Smooth muscle cell (in vitro differentiated cells): ENCODE results near the gene NSG1. TPM values are rescaled to one million over a fixed set of nuclear protein-coding genes. Genes with fewer than 3 reads are reported as not detected.
"Not testable (repeated sequence)": the region's sequence is repeated elsewhere in the genome, so short reads cannot be mapped to it uniquely, and the experiment has no call there.

Experiments
- DNase-seq: peaks from one replicate; lab custom pipeline; 2025; ENCODE audit not compliant: unreplicated experiment; lab: John Stamatoyannopoulos, UW
- H2AFZ ChIP-seq: fragments of 200-600 bp; sonication (generic); 2 replicates; pipeline ENCODE4 v1.6.0; 2016; ENCODE audit warnings: antibody characterized with exemption, low read depth, mild to moderate bottlenecking
- H3F3A ChIP-seq: fragments of 200-600 bp; sonication (generic); 2 replicates; pipeline ENCODE4 v1.6.0; 2017; ENCODE audit warnings: antibody characterized with exemption, low read depth
- H3K27ac ChIP-seq: fragments of 200-600 bp; sonication (generic); 2 replicates; pipeline ENCODE4 v1.5.1; 2016; ENCODE audit warnings: low read depth, mild to moderate bottlenecking
- H3K27me3 ChIP-seq: fragments of 200-600 bp; sonication (generic); 2 replicates; pipeline ENCODE4 v1.6.1; 2016; ENCODE audit warnings: low read depth, mild to moderate bottlenecking
- H3K36me3 ChIP-seq: fragments of 200-600 bp; sonication (generic); 2 replicates; pipeline ENCODE4 v1.5.1; 2016; ENCODE audit warnings: low read depth
- H3K4me1 ChIP-seq: fragments of 200-600 bp; sonication (generic); 2 replicates; pipeline ENCODE4 v1.5.1; 2016; ENCODE audit warnings: low read depth
- H3K4me2 ChIP-seq: fragments of 200-600 bp; sonication (generic); 2 replicates; pipeline ENCODE4 v1.6.0; 2016; ENCODE audit warnings: mild to moderate bottlenecking
- H3K4me3 ChIP-seq: fragments of 200-600 bp; sonication (generic); 2 replicates; pipeline ENCODE4 v1.5.1; 2016; ENCODE audit warnings: mild to moderate bottlenecking
- H3K79me2 ChIP-seq: fragments of 200-600 bp; sonication (generic); 2 replicates; pipeline ENCODE4 v1.6.0; 2016; ENCODE audit warnings: low read depth, mild to moderate bottlenecking
- H3K9ac ChIP-seq: fragments of 200-600 bp; sonication (generic); 2 replicates; pipeline ENCODE4 v1.6.0; 2016; ENCODE audit warnings: low read depth
- H3K9me3 ChIP-seq: fragments of 200-600 bp; sonication (generic); replicated peaks from 2 replicates; pipeline ENCODE4 v1.5.1; 2016; ENCODE audit warnings: low read depth
- H4K20me1 ChIP-seq: fragments of 200-600 bp; sonication (generic); 2 replicates; pipeline ENCODE4 v1.6.0; 2016; ENCODE audit warnings: low read depth
- CTCF ChIP-seq: fragments of 200-600 bp; sonication (generic); IDR thresholded peaks from 2 replicates; pipeline ENCODE4 v1.5.1; 2017; ENCODE audit warnings: borderline replicate concordance, mild to moderate bottlenecking, antibody characterized with exemption; ENCODE audit not compliant: insufficient read depth, poor library complexity, severe bottlenecking
- WGBS: methylation state at CpG from one replicate; pipeline ENCODE4 v1.1.7; 2016; ENCODE audit warnings: low lambda C conversion rate; 5-methylcytosine and 5-hydroxymethylcytosine counted together
- polyA plus RNA-seq: library from polyadenylated mRNA; unstranded; fragments of >200 nt; fragmentation: Nextera tagmentation; extraction: Ambion mirVana; gene quantifications from 2 replicates; pipeline ENCODE4 v1.2.1, GENCODE V29; 2016
- total RNA-seq: library from RNA; depleted of rRNA; stranded (reverse); fragments of >200 nt; gene quantifications from 2 replicates; pipeline ENCODE4 v1.2.3, GENCODE V29; 2014

NSG1 gene
- total and polyA plus RNA-seq, 2 experiments from 2014 or later: 8.4 to 11.4 TPM

GRCh38 chr4:4347585-4347984 is 39.3 kb upstream of the NSG1 start:
- H3K36me3 ChIP-seq: no peaks in the 10 kb centered on the region
- no peak overlapping the region for H3K9ac ChIP-seq
- no peaks in the 10 kb centered on the region for H3K27me3 ChIP-seq
- no peaks in the 10 kb centered on the region for H3K4me1 ChIP-seq
- 65% methylated on average over 1 of the region's 1 CpG for WGBS
- DNase-seq: no peak
- no peak overlapping the region for H2AFZ ChIP-seq
- no peak overlapping the region for H3K27ac ChIP-seq
- no peaks in the 10 kb centered on the region for H3K9me3 ChIP-seq
- no peaks in the 10 kb centered on the region for H3F3A ChIP-seq
- no peaks in the 10 kb centered on the region for H3K79me2 ChIP-seq
- H4K20me1 ChIP-seq: no peaks in the 10 kb centered on the region
- no peak for TF ChIP-seq CTCF
- no peak overlapping the region for H3K4me3 ChIP-seq
- H3K4me2 ChIP-seq: no peak overlapping the region

DNA sequence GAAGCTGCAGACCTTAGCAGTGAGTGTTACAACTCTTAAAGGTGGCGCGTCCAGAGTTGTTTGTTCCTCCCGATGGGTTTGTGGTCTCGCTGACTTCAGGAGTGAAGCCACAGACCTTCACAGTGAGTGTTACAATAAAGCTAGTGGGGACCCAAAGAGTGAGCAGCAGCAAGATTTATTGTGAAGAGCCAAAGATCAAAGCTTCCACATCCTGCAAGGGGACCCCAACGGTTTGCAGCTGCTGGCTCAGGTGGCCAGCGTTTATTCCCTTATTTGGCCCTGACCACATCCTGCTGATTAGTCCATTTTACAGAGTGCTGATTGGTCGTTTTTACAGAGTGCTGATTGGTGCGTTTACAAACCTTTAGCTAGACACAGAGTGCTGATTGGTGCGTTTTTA is 38.3 kb upstream of the NSG1 start:
- H3K9ac ChIP-seq, H3K27me3 ChIP-seq, H3K4me3 ChIP-seq, H4K20me1 ChIP-seq, H3K79me2 ChIP-seq, H3K4me1 ChIP-seq, H3K36me3 ChIP-seq, H3K9me3 ChIP-seq, H3K4me2 ChIP-seq, H3K27ac ChIP-seq, H2AFZ ChIP-seq, H3F3A ChIP-seq, DNase-seq: not testable (repeated sequence)
- 83% methylated on average over 9 of the region's 9 CpGs for WGBS

GRCh38 chr4:4349867-4350266 is 37.0 kb upstream of the NSG1 start:
- Histone ChIP-seq H3K4me3 (no peak overlapping the region), H3K27ac (no peak overlapping the region), H3K9ac (no peak overlapping the region), H3K9me3 (no peaks in the 10 kb centered on the region), H3F3A (no peaks in the 10 kb centered on the region), H3K4me2 (no peak overlapping the region), H2AFZ (no peak overlapping the region), H4K20me1 (no peaks in the 10 kb centered on the region), H3K27me3 (no peaks in the 10 kb centered on the region), H3K4me1 (no peaks in the 10 kb centered on the region), H3K36me3 (no peaks in the 10 kb centered on the region), H3K79me2 (no peaks in the 10 kb centered on the region)
- no peak for DNase-seq
- TF ChIP-seq CTCF: no peak
- 60% methylated on average over 3 of the region's 3 CpGs for WGBS

GRCh38 chr4:4350909-4351308 is 36.0 kb upstream of the NSG1 start:
- Histone ChIP-seq H2AFZ (no peak overlapping the region), H4K20me1 (no peaks in the 10 kb centered on the region), H3K4me1 (no peaks in the 10 kb centered on the region), H3K79me2 (no peaks in the 10 kb centered on the region), H3F3A (no peaks in the 10 kb centered on the region), H3K9ac (no peak overlapping the region), H3K4me3 (no peak overlapping the region), H3K27me3 (no peaks in the 10 kb centered on the region), H3K4me2 (no peak overlapping the region), H3K9me3 (no peaks in the 10 kb centered on the region), H3K36me3 (no peaks in the 10 kb centered on the region), H3K27ac (no peak overlapping the region)
- WGBS: 89% methylated on average over 4 of the region's 4 CpGs
- DNase-seq: no peak
- TF ChIP-seq CTCF: no peak
